ENCODE data around the gene ATP5F1E. TPM values are rescaled to one million over a fixed set of nuclear protein-coding genes. Genes with fewer than 3 reads are reported as not detected.

The ATP5F1E gene
- total RNA-seq, 2 donors from 2014 or later: 75.0 to 94.1 TPM

- DNase-seq: no peak
- Histone ChIP-seq H3K4me1 (no peaks in the 10 kb centered on the region), H3K27ac (no peak overlapping the region), H3K36me3 (no peaks in the 10 kb centered on the region), H3K4me3 (no peak overlapping the region), H3K9me3 (no peaks in the 10 kb centered on the region), H3K27me3 (no peaks in the 10 kb centered on the region), H3K9ac (ENCODE audit: low read depth in 2 of 2, low read length in 2 of 2) (no peak overlapping the region)
- intact Hi-C loops (cut with DNase I): no loop called here
- TF ChIP-seq, protein P1, sequence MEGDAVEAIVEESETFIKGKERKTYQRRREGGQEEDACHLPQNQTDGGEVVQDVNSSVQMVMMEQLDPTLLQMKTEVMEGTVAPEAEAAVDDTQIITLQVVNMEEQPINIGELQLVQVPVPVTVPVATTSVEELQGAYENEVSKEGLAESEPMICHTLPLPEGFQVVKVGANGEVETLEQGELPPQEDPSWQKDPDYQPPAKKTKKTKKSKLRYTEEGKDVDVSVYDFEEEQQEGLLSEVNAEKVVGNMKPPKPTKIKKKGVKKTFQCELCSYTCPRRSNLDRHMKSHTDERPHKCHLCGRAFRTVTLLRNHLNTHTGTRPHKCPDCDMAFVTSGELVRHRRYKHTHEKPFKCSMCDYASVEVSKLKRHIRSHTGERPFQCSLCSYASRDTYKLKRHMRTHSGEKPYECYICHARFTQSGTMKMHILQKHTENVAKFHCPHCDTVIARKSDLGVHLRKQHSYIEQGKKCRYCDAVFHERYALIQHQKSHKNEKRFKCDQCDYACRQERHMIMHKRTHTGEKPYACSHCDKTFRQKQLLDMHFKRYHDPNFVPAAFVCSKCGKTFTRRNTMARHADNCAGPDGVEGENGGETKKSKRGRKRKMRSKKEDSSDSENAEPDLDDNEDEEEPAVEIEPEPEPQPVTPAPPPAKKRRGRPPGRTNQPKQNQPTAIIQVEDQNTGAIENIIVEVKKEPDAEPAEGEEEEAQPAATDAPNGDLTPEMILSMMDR (IDR thresholded peaks at IDR 0.05): no peak
These were observed 8.5 kb downstream of the ATP5F1E start for GRCh38 chr20:59023616-59024015.

DNA sequence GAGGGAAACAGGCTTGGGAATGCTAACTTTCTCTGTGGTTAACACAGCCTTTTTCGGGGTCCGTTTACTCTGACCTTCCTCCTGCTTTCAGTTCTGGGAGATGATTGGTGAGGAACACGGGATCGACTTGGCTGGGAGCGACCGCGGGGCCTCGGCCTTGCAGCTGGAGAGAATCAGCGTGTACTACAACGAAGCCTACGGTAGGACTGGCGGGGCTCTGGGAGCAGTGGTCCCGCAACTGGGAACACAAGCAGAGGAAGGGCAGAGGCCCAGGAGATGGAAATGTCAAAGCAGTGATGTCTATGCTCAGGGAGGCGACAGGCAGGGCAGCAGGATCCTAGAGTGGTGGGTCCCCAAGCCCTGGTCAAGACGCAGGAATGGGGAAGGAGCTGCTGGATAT lies 9.4 kb downstream of the ATP5F1E start:
- Histone ChIP-seq H3K9ac (ENCODE audit: low read depth in 2 of 2, low read length in 2 of 2) (no peak overlapping the region), H3K36me3 (no peaks in the 10 kb centered on the region), H3K4me3 (no peak overlapping the region), H3K4me1 (no peaks in the 10 kb centered on the region), H3K27ac (no peak overlapping the region), H3K9me3 (no peaks in the 10 kb centered on the region), H3K27me3 (no peaks in the 10 kb centered on the region)
- intact Hi-C loops (cut with DNase I): no loop called here
- TF ChIP-seq, protein P1 (IDR thresholded peaks at IDR 0.05): no peak
- DNase-seq: no peak

GRCh38 chr20:59020938-59021551 lies 11.1 kb downstream of the ATP5F1E start:
- intact Hi-C loops (cut with DNase I): no loop called here
- TF ChIP-seq, protein P1 (IDR thresholded peaks at IDR 0.05): no peak

GRCh38 chr20:59019217-59019616 lies 12.9 kb downstream of the ATP5F1E start, which contains the start of gene TUBB1:
TSS of gene TUBB1 (plus strand) at chr20:59019429. CDS start at chr20:59019523, 94 bp downstream.
- intact Hi-C loops (cut with DNase I): no loop called here
- TF ChIP-seq, protein P1 (IDR thresholded peaks at IDR 0.05): no peak
- Histone ChIP-seq H3K27ac (no peak within 1 kb of the TSS), H3K36me3 (no peaks in the 10 kb centered on the region), H3K4me1 (no peaks in the 10 kb centered on the region), H3K9ac (ENCODE audit: low read depth in 2 of 2, low read length in 2 of 2) (no peak within 1 kb of the TSS), H3K4me3 (no peak within 1 kb of the TSS), H3K9me3 (no peaks in the 10 kb centered on the region), H3K27me3 (no peaks in the 10 kb centered on the region)
- DNase-seq: no peak

More at GRCh38 chr20:59020938-59021551, 11.1 kb downstream of the ATP5F1E start:
- H3K9me3 ChIP-seq: no peaks in the 10 kb centered on the region
- H3K36me3 ChIP-seq: no peaks in the 10 kb centered on the region
- H3K27me3 ChIP-seq: no peaks in the 10 kb centered on the region
- no peak overlapping the region for H3K4me3 ChIP-seq
- DNase-seq: no peak
- no peak overlapping the region for H3K27ac ChIP-seq
- no peak overlapping the region for H3K9ac ChIP-seq (ENCODE audit: low read depth in 2 of 2, low read length in 2 of 2)
- no peaks in the 10 kb centered on the region for H3K4me1 ChIP-seq

GRCh38 chr20:59018817-59019216 lies 13.3 kb downstream of the ATP5F1E start:
- no peak overlapping the region for H3K4me3 ChIP-seq
- H3K9ac ChIP-seq (ENCODE audit: low read depth in 2 of 2, low read length in 2 of 2): no peak overlapping the region
- H3K4me1 ChIP-seq: no peaks in the 10 kb centered on the region
- H3K9me3 ChIP-seq: no peaks in the 10 kb centered on the region
- no peak overlapping the region for H3K27ac ChIP-seq
- H3K36me3 ChIP-seq: no peaks in the 10 kb centered on the region
- H3K27me3 ChIP-seq: no peaks in the 10 kb centered on the region
- DNase-seq: no peak
- intact Hi-C loops (cut with DNase I): no loop called here
- TF ChIP-seq, protein P1 (IDR thresholded peaks at IDR 0.05): no peak

Data from colonic mucosa (tissue), 4 donors.